GM18520 (cell line): ENCODE data around the gene ESAM.

Source experiments
- ATAC-seq: cut with Tn5 transposase; IDR thresholded peaks from one replicate; pipeline ENCODE4 v1.9.1; 2021; ENCODE audit not compliant: unreplicated experiment

Gene ESAM

DNA sequence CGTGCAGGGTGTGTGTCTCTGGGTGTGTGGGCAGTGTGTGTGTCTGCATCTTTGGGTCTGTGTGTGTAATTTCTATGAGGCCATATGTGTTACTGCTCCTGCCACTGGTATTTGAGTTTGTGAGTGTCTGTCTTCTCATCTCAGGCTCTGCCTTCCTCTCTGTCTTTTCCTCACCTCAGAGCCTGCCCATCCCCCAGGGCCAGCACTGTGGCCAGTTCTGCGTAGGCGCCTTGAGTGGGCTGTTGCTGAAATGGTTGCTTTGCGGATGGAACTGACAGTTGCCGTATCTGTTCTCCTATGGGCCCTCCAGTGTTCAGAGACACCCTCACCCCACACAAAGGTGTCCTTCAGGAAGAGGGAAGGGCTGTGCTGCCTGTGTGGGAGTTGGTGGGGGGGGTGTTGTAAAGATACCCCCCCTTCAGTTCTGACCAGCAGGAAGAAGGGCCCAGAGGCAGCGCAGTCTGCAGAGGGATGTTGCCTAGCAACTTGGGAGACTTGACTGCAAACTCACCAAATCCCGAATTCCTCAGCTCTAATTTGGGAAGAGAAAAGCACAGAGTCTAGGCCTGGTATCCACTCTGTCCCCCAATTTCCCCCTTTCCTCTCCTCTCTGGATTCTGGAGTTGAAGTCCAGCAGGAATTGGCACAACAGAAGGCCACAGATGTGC lies 24.3 kb downstream of the ESAM start:
- ATAC-seq = no peak

- no peak for ATAC-seq
Measured at GRCh38 chr11:124736736-124737135, 25.4 kb downstream of the ESAM start.

DNA sequence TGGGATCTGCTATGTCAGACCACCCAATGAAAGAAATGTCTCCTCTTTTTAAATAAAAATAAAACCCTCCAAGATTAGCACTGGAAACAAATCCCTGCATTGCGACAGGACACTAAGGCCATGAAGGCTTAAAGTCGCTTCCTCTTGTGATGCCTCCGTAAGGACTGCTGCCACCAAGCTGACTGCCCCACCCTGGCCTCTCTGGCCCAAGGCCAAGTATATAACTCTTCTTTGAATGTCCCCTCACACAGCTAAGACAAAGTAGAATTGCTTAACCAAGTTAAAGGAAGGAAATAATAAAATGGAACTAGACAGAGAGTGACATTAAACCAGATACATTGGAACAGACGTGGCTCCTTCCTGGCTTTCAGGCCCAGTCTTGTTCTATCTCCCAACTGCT lies 29.9 kb downstream of the ESAM start:
- ATAC-seq = no peak

- ATAC-seq = no peak
Measured at GRCh38 chr11:124729571-124729970, 32.5 kb downstream of the ESAM start.

DNA sequence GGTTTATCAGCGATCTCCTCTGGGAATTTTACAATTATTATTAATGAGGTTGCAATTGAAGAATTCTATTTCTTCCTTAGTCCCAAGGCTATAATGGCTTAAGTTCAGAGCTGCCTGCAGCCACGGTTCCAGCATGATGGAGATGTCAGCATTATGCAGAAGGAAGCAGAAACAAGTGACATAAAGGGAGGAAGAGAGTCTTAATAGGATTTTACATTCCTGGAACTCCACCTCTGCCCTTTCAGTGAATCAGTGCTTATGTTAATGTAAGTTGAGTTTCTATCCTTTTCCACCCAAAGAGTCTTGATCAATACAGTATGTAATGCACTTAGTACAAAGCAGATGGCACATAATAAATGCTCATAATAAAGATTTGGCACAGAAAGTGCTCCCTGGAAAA lies 34.0 kb downstream of the ESAM start:
- ATAC-seq = no peak

GRCh38 chr11:124727474-124727873 lies 34.6 kb downstream of the ESAM start:
- ATAC-seq = no peak

- ATAC-seq = no peak
Measured at GRCh38 chr11:124725719-124726105, 36.4 kb downstream of the ESAM start.

DNA sequence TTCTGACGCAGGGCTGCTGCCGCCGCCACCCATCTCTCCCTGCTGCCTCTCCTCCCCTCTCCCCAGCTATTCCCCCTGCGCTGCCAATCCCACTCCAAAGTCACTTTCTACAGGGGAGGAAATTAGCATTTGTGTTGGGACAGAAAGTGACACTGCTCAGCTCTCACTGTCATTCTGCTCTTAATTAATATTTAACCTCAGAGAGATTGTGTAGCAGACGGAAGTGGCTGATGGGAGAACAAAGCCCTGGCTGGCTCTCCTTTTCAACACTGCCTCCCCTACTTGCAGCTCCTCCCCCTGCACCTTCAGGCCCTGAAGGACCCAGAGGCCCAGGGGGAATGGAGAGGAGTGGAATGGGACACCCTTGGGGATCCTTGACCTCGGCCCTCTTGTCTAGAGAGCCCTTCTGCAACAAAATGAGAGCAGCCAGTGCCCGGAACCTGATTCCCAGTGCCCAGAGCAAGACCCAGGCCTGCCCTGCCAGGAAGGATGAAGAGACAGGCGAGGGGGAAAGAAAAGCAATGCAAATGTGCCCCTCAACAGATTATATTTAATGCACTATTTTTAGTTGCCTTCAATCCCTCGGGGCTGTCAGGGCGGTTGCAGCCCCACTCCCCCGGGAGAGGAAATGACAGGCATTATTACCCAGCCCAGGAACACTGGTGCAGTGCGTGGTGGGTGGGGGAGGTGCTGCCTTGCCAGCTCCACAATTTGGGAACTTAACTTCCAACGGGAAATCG lies 36.9 kb downstream of the ESAM start:
- peak; percentile 76 for ATAC-seq

DNA sequence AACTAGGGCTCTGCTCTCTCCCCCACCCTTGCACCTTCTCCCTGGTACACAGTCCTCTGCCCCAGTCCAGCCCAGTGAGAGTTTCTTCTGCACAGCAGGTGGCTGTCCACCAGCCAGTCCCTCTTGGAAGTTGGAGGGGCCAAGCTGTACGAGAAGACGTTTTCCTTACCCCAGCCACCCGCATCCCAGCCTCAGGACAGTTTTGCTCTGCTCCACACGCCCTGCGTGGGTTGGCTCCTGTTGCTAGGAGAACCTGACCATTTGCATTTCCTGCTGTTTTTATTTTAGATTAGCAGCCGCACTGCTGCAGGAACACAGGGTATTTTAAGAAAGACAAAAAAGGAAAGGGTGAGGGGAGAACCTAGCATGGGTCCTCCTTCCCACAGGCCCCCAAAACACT lies 39.9 kb downstream of the ESAM start:
- no peak for ATAC-seq

DNA sequence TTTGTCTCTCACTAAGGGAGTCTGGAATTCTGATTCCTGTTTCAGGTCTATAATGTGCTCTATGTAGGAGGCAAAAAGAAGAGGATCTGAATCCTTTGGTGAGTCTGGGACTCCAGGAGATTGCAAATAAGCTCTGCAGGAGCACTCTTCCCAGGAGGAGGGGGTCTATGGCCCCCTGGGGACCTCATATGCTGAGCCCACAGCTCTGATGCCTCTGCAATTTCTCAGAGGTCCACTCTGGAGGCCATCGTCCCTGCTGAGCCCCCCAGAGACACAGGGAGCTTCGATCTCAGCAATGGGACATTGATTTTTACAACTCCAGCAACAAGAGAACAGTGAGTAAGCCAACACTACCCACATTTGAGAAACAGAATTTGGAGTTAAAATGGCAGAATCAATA lies 42.6 kb downstream of the ESAM start:
- ATAC-seq = no peak

DNA sequence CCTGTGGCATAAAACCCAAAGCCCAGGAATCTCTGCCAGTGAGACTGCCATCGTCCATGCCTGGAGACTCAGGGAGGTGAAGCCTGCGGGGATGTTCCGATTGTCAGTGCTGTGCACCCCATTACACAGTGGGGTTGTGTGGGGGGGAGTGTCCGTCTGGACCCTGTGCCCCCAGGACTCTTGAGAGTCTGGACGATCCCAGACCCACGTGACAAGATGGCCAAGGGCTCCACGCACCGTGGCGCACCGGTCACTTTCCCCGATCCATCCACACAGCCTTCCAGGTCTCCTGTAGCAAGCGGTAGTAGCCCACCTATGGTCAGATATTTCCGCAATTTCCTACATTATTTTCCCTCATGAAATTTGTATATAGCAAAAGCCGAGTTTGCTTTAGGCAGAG lies 43.3 kb downstream of the ESAM start:
- no peak for ATAC-seq

- ATAC-seq = no peak
Measured at GRCh38 chr11:124717786-124718651, 44.1 kb downstream of the ESAM start.

GRCh38 chr11:124717421-124717785 lies 44.7 kb downstream of the ESAM start:
- ATAC-seq = no peak

- no peak for ATAC-seq
Measured at GRCh38 chr11:124716591-124716990, 45.5 kb downstream of the ESAM start.

GRCh38 chr11:124712392-124712791 lies 49.7 kb downstream of the ESAM start:
- no peak for ATAC-seq

DNA sequence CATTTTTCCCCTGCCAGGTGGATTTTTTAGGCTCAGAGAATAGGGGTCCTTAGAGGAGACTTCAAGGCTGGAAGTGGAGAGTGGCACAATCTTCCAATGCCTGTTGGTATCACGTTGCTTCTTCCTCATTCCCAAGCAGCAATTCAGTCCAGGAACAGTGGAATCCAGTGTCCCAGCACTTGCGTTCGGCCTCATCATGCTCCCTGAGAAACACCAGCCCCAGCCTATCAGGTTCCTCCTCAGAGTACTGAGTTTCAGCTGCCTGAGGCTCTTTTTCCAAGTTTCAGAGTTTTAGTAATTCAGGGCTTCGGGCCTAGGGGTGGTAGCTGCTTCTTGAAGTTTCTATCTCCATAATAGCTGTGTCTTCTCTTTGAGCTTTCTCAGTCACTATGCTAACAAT lies 54.3 kb downstream of the ESAM start:
- ATAC-seq = no peak
